ENCODE data around the gene PMF1.
"Not testable (repeated sequence)": the region's sequence is repeated elsewhere in the genome, so short reads cannot be mapped to it uniquely, and the experiment has no call there.

The PMF1 gene

GRCh38 chr1:156212833-156213643 is at the start of gene PMF1:
PMF1 (plus strand) TSS chr1:156213007; CDS start chr1:156213016, 9 bp downstream.
- peak; percentile 97 for DNase-seq

- DNase-seq, result no peak
Measured at GRCh38 chr1:156163712-156164111, 49.1 kb upstream of the PMF1 start.

- DNase-seq, result no peak
Measured at GRCh38 chr1:156164125-156164831, 48.5 kb upstream of the PMF1 start.

- DNase-seq, result no peak
Measured at GRCh38 chr1:156165083-156165482, 47.7 kb upstream of the PMF1 start.

- no peak for DNase-seq
Measured at GRCh38 chr1:156167536-156167935, 45.3 kb upstream of the PMF1 start.

GRCh38 chr1:156172696-156173470 is 39.9 kb upstream of the PMF1 start:
- no peak for DNase-seq

- DNase-seq, result no peak
Measured at GRCh38 chr1:156176610-156177210, 36.1 kb upstream of the PMF1 start.

GRCh38 chr1:156177919-156178654 is 34.7 kb upstream of the PMF1 start:
- no peak for DNase-seq

- no peak for DNase-seq
Measured at GRCh38 chr1:156180471-156180870, 32.3 kb upstream of the PMF1 start.

- not testable (repeated sequence) for DNase-seq
Measured at GRCh38 chr1:156181391-156181924, 31.3 kb upstream of the PMF1 start.

- DNase-seq, result not testable (repeated sequence)
Measured at GRCh38 chr1:156182010-156182779, 30.6 kb upstream of the PMF1 start.

- not testable (repeated sequence) for DNase-seq
Measured at GRCh38 chr1:156186347-156187177, 26.2 kb upstream of the PMF1 start.

- DNase-seq, result not testable (repeated sequence)
Measured at GRCh38 chr1:156190265-156190664, 22.5 kb upstream of the PMF1 start.

- no peak for DNase-seq
Measured at GRCh38 chr1:156191292-156191964, 21.4 kb upstream of the PMF1 start.

- DNase-seq, result no peak
Measured at GRCh38 chr1:156193208-156193487, 19.7 kb upstream of the PMF1 start.

GRCh38 chr1:156193488-156194299 is 19.1 kb upstream of the PMF1 start, which contains the start of gene SLC25A44:
SLC25A44 (plus strand) TSS chr1:156194104; CDS start chr1:156199848, 5,744 bp downstream.
- peak; percentile 100 for DNase-seq

GRCh38 chr1:156194300-156194652 is 18.5 kb upstream of the PMF1 start:
- DNase-seq, result no peak

GRCh38 chr1:156195853-156196252 is 17.0 kb upstream of the PMF1 start:
- no peak for DNase-seq

GRCh38 chr1:156196445-156196844 is 16.4 kb upstream of the PMF1 start:
- DNase-seq, result no peak
